Left lung (tissue), 10 donors: ENCODE measurements around the gene PRIMA1. TPM values are rescaled to one million over a fixed set of nuclear protein-coding genes. Genes with fewer than 3 reads are reported as not detected.
A peak's percentile ranks its signal among the peaks of the same experiment; 100 is the strongest.

Experiments
- ATAC-seq: fragments of 200-7000 bp; cut with Tn5 transposase; one replicate; pipeline ENCODE4 v1.9.1; 2020; ENCODE audit warnings: moderate library complexity
- DNase-seq, 4 donors: peaks; one replicate each; pipeline ENCODE4 v3.0.0-alpha.2; 2013 to 2020
- H3K27ac ChIP-seq, 2 donors: fragments of 200-600 bp; sonication (generic) in 1 of 2; one replicate each; pipeline versions ENCODE4 v1.5.0 to v1.8.0; 2020 to 2021
- H3K27me3 ChIP-seq, 2 donors: fragments of 200-600 bp; sonication (generic) in 1 of 2; one replicate each; pipeline versions ENCODE4 v1.5.0 to v1.8.0; 2020 to 2021
- H3K36me3 ChIP-seq, 2 donors: fragments of 200-600 bp; sonication (generic) in 1 of 2; one replicate each; pipeline versions ENCODE4 v1.5.0 to v1.8.0; 2020 to 2021
- H3K4me1 ChIP-seq, 2 donors: fragments of 200-600 bp; one replicate each; pipeline ENCODE4 v1.8.0; 2021
- H3K4me3 ChIP-seq, 2 donors: fragments of 200-600 bp; sonication (generic) in 1 of 2; one replicate each; pipeline versions ENCODE4 v1.5.0 to v1.8.0; 2020 to 2021; ENCODE audit warnings: mild to moderate bottlenecking in 1 of 2
- H3K9me3 ChIP-seq, 2 donors: fragments of 200-600 bp; sonication (generic) in 1 of 2; one replicate each; pipeline versions ENCODE4 v1.5.0 to v1.8.0; 2020 to 2021
- intact Hi-C, 2 donors: fragments of 100-400 bp; cut with DNase I; formaldehyde crosslinking; loops; one replicate each; pipeline versions ENCODE4 v1.11.2 to v1.14.2; 2022
- polyA plus RNA-seq, 6 donors: library from polyadenylated mRNA; unstranded; fragments of 120-200 nt; gene quantifications; one replicate each; pipeline ENCODE4 v1.2.1, GENCODE V29; 2013; ENCODE audit not compliant: insufficient read length in 6 of 6
- total RNA-seq, 2 donors: library from RNA; stranded (reverse); fragmentation: NEBNext Ultra II Directional; extraction: Animal tissue kit (Norgen Biotek cat#: 25700); gene quantifications; one replicate each; pipeline ENCODE4 v1.2.1, GENCODE V29; 2021
- TF ChIP-seq, protein P1 (sequence below), 2 donors: fragments of 200-600 bp; sonication (generic) in 1 of 2; IDR thresholded peaks; one replicate each; pipeline versions ENCODE4 v1.5.0 to v1.8.0; 2021; ENCODE audit warnings: antibody characterized with exemption in 2 of 2
- donor health status: DM: no; HTN: yes; CAD: no.
- donor health status: DM: no; HTN: no; CAD: no.

Gene PRIMA1
- total and polyA plus RNA-seq, 8 donors, result 0.15 to 1.3 (median 0.77) TPM

DNA sequence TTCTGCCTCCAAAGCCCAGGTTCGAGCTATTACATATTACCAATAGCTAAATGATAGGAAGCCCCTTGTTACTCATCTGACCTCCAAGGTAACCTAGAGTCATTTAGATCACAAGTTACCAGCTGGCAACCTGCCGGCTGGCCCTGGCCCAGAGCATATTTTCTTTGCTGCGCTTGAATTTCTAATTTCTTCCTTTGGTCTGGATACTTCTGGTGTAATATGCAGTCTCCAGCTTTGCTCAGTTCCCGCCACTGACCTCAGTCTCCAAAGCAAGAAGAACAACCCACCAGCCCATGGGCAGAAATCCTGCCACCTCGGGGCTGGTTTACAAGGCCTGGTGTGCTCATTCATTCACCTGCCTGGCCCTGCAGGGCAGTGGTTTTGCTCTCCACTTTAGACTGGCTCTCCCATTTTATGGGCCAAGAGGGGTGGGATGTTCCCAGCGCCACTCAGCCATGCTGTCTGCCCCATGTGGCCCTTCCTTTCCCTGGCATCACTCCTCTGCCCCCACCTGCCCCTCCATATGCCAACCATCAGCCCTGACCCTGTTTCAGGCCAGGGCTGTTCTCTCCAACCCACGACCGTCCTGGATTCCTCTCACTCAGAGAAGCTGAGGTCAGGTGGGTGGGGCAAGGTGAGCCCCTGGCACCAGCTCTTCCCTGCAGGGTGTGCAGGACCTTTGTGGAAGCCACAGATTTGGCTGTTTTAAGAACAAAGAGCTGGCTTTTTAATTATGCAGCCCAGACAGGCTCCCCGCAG lies 76.0 kb downstream of the PRIMA1 start:
- Histone ChIP-seq H3K27ac (no peak overlapping the region), H3K4me3 (no peak overlapping the region), H3K27me3 (peaks cover 0 to 32% of the 10 kb centered on the region in 2 donors), H3K9me3 (no peaks in the 10 kb centered on the region), H3K36me3 (no peaks in the 10 kb centered on the region), H3K4me1 (no peaks in the 10 kb centered on the region)
- TF ChIP-seq, protein P1, sequence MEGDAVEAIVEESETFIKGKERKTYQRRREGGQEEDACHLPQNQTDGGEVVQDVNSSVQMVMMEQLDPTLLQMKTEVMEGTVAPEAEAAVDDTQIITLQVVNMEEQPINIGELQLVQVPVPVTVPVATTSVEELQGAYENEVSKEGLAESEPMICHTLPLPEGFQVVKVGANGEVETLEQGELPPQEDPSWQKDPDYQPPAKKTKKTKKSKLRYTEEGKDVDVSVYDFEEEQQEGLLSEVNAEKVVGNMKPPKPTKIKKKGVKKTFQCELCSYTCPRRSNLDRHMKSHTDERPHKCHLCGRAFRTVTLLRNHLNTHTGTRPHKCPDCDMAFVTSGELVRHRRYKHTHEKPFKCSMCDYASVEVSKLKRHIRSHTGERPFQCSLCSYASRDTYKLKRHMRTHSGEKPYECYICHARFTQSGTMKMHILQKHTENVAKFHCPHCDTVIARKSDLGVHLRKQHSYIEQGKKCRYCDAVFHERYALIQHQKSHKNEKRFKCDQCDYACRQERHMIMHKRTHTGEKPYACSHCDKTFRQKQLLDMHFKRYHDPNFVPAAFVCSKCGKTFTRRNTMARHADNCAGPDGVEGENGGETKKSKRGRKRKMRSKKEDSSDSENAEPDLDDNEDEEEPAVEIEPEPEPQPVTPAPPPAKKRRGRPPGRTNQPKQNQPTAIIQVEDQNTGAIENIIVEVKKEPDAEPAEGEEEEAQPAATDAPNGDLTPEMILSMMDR (IDR thresholded peaks at IDR 0.05), result no peak
- intact Hi-C loops, result no loop called here
- ATAC-seq, result no peak
- DNase-seq, result peak in 1 of 4 donors; percentile 34

GRCh38 chr14:93709249-93709648 lies 79.0 kb downstream of the PRIMA1 start:
- H3K4me1 ChIP-seq, result no peaks in the 10 kb centered on the region
- no peaks in the 10 kb centered on the region for H3K36me3 ChIP-seq
- intact Hi-C loops, result no loop called here
- no peak for ATAC-seq
- H3K27me3 ChIP-seq, result peaks cover 0 to 19% of the 10 kb centered on the region in 2 donors
- TF ChIP-seq, protein P1 (IDR thresholded peaks at IDR 0.05), result no peak
- no peak overlapping the region for H3K4me3 ChIP-seq
- H3K9me3 ChIP-seq, result no peaks in the 10 kb centered on the region
- DNase-seq, result no peak
- H3K27ac ChIP-seq, result no peak overlapping the region

GRCh38 chr14:93708800-93709199 lies 79.5 kb downstream of the PRIMA1 start:
- Histone ChIP-seq H3K36me3 (no peaks in the 10 kb centered on the region), H3K4me1 (no peaks in the 10 kb centered on the region), H3K27ac (no peak overlapping the region), H3K4me3 (no peak overlapping the region), H3K27me3 (peaks cover 0 to 14% of the 10 kb centered on the region in 2 donors), H3K9me3 (no peaks in the 10 kb centered on the region)
- ATAC-seq, result no peak
- TF ChIP-seq, protein P1 (IDR thresholded peaks at IDR 0.05), result no peak
- intact Hi-C loops, result no loop called here
- no peak for DNase-seq

DNA sequence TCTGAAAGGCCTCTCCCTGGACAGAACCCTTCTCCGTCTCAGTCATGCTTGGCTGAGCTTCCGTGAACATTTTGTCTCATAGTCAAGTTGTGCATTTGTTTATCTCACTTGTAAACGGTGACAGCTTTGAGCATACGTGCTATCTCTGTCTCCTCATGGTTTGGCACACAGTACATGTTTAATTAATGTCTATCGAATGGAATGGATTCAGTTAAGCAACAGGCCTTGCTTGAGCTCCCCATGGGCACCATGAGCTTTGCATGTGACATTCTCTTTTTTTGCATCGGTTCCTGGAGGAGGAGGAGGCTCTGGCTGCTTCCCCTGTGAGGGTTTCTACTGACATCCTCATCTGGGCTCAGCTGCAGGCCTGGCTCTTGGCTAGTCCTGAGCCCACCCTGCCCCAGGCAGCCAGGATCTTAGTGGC lies 80.0 kb downstream of the PRIMA1 start:
- no peak for ATAC-seq
- Histone ChIP-seq H3K9me3 (no peaks in the 10 kb centered on the region), H3K27me3 (peaks cover 0 to 9% of the 10 kb centered on the region in 2 donors), H3K36me3 (no peaks in the 10 kb centered on the region), H3K27ac (no peak overlapping the region), H3K4me3 (no peak overlapping the region), H3K4me1 (no peaks in the 10 kb centered on the region)
- intact Hi-C loops, result no loop called here
- TF ChIP-seq, protein P1 (IDR thresholded peaks at IDR 0.05), result no peak
- no peak for DNase-seq

DNA sequence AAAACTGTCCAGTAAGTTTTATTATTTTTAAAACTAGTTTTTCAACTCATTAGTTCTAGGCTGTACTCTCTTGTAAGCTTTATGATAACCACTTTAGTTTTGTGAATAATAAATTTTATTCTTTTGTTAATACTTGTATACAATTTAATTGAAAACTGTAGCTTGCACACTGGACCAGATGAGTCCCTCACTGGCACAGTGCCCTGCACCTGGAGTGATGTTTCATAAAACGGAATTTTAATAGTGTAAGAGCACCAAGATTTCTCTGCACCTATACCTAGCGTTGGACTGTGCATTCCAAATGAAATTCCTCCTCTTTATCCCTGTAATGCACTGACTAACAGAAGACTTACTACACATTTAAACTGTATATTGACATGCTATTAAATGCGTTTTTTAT lies 80.8 kb downstream of the PRIMA1 start:
- no peak for DNase-seq
- no peak overlapping the region for H3K27ac ChIP-seq
- no peaks in the 10 kb centered on the region for H3K36me3 ChIP-seq
- no peaks in the 10 kb centered on the region for H3K4me1 ChIP-seq
- intact Hi-C loops, result no loop called here
- H3K9me3 ChIP-seq, result no peaks in the 10 kb centered on the region
- peaks cover 0 to 9% of the 10 kb centered on the region in 2 donors for H3K27me3 ChIP-seq
- ATAC-seq, result no peak
- TF ChIP-seq, protein P1 (IDR thresholded peaks at IDR 0.05), result no peak
- H3K4me3 ChIP-seq, result no peak overlapping the region
